Stomach smooth muscle (tissue), 2 donors: ENCODE measurements around the gene SIK2.
"Not testable (repeated sequence)": the region's sequence is repeated elsewhere in the genome, so short reads cannot be mapped to it uniquely, and the experiment has no call there.

ENCODE experiments used
- H3K27ac ChIP-seq: one replicate; pipeline ENCODE4 v1.7.0; 2013; ENCODE audit warnings: mild to moderate bottlenecking, low read length, inconsistent platforms
- H3K27me3 ChIP-seq, 2 donors: one replicate each; pipeline ENCODE4 v1.7.0; 2013; ENCODE audit warnings: low read length in 2 of 2; ENCODE audit not compliant: insufficient read depth in 2 of 2, control insufficient read depth in 1 of 2
- H3K36me3 ChIP-seq, 2 donors: one replicate each; pipeline ENCODE4 v1.7.0; 2013; ENCODE audit warnings: low read length in 2 of 2; ENCODE audit not compliant: control insufficient read depth in 2 of 2, insufficient read depth in 2 of 2
- H3K4me1 ChIP-seq: one replicate; pipeline ENCODE4 v1.7.0; 2013; ENCODE audit warnings: low read length; ENCODE audit not compliant: control insufficient read depth, insufficient read depth
- H3K4me3 ChIP-seq, 2 donors: one replicate each; pipeline ENCODE4 v1.7.0; 2013; ENCODE audit warnings: low read length in 2 of 2
- H3K9ac ChIP-seq, 2 donors: one replicate each; pipeline ENCODE4 v1.7.0; 2013; ENCODE audit warnings: low read length in 2 of 2, mild to moderate bottlenecking in 1 of 2
- H3K9me3 ChIP-seq, 2 donors: one replicate each; pipeline ENCODE4 v1.7.0; 2013; ENCODE audit warnings: low read length in 2 of 2; ENCODE audit not compliant: control insufficient read depth in 2 of 2
- donor health status: healthy.
- donor health status: Pancreatic carcinoma.

Gene SIK2

DNA sequence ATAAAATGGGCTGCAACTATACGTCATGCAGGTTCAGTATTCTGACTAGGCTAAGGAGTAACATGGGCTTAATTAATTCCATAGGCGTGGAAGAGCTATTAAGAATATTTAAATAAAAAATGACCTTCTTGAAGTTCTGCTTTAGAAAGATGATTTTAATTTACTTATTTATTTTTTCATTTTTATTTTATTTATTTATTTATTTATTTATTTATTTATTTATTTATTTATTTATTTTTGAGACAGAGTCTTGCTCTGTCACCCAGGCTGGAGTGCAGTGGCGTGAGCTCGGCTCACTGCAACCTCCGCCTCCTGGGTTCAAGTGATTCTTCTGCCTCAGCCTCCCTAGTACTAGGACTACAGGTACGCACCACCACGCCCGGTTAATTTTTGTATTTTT lies 55.7 kb downstream of the SIK2 start:
- not testable (repeated sequence) for H3K9ac ChIP-seq, H3K9me3 ChIP-seq, H3K27me3 ChIP-seq, H3K4me3 ChIP-seq, H3K36me3 ChIP-seq, H3K27ac ChIP-seq, H3K4me1 ChIP-seq

GRCh38 chr11:111658493-111658892 lies 56.2 kb downstream of the SIK2 start:
- not testable (repeated sequence) for H3K36me3 ChIP-seq, H3K27me3 ChIP-seq, H3K4me3 ChIP-seq, H3K4me1 ChIP-seq, H3K9ac ChIP-seq, H3K9me3 ChIP-seq, H3K27ac ChIP-seq

- Histone ChIP-seq H3K4me1 (peaks cover 5% of the 10 kb centered on the region), H3K36me3 (peaks cover 0 to 5% of the 10 kb centered on the region in 2 donors)
These were observed 57.2 kb downstream of the SIK2 start for GRCh38 chr11:111659201-111660115.

GRCh38 chr11:111660822-111661221 lies 58.6 kb downstream of the SIK2 start:
- Histone ChIP-seq H3K27ac (no peak overlapping the region), H3K36me3 (peaks cover 0 to 5% of the 10 kb centered on the region in 2 donors), H3K4me1 (peaks cover 5% of the 10 kb centered on the region), H3K4me3 (no peak overlapping the region), H3K9me3 (no peaks in the 10 kb centered on the region), H3K9ac (no peak overlapping the region), H3K27me3 (no peaks in the 10 kb centered on the region)

More at GRCh38 chr11:111659201-111660115, 57.2 kb downstream of the SIK2 start:
- no peaks in the 10 kb centered on the region for H3K27me3 ChIP-seq
- H3K9me3 ChIP-seq = no peaks in the 10 kb centered on the region
- no peak overlapping the region for H3K4me3 ChIP-seq
- H3K9ac ChIP-seq = no peak overlapping the region
- no peak overlapping the region for H3K27ac ChIP-seq

GRCh38 chr11:111663820-111664219 lies 61.6 kb downstream of the SIK2 start:
- Histone ChIP-seq H3K36me3 (peaks cover 0 to 5% of the 10 kb centered on the region in 2 donors), H3K4me1 (peaks cover 5% of the 10 kb centered on the region), H3K9ac (no peak overlapping the region), H3K27ac (no peak overlapping the region), H3K27me3 (no peaks in the 10 kb centered on the region), H3K9me3 (no peaks in the 10 kb centered on the region), H3K4me3 (no peak overlapping the region)

DNA sequence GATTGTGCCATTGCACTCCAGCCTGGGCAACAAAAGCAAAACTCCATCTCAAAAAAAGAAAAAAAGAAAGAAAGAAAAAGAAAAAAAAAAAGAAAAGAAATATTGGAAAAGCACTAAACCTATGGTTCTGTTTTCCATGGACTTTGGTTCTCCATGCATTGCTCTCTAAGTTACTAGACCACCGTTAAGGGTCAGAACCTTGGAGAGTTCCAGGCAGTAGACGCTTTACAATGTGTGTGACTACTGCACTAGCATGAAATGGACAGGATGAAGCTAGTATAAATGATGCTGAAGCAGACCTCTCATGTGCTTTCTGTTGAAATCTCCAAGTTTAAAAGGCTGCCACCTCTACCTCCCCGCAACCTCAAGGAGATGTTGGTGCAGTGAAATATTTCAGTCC lies 63.5 kb downstream of the SIK2 start:
- no peaks in the 10 kb centered on the region for H3K9me3 ChIP-seq
- no peak overlapping the region for H3K4me3 ChIP-seq
- no peaks in the 10 kb centered on the region for H3K27me3 ChIP-seq
- H3K9ac ChIP-seq = no peak overlapping the region
- H3K27ac ChIP-seq = no peak overlapping the region
- peaks cover 0 to 5% of the 10 kb centered on the region in 2 donors for H3K36me3 ChIP-seq
- peaks cover 5% of the 10 kb centered on the region for H3K4me1 ChIP-seq

- H3K4me3 ChIP-seq = no peak overlapping the region
- peaks cover 12 to 15% of the 10 kb centered on the region in 2 donors for H3K36me3 ChIP-seq
- no peaks in the 10 kb centered on the region for H3K9me3 ChIP-seq
- no peak overlapping the region for H3K27ac ChIP-seq
- no peaks in the 10 kb centered on the region for H3K4me1 ChIP-seq
- no peak overlapping the region for H3K9ac ChIP-seq
- H3K27me3 ChIP-seq = no peaks in the 10 kb centered on the region
These were observed 66.7 kb downstream of the SIK2 start for GRCh38 chr11:111668980-111669379.

- Histone ChIP-seq H3K4me1 (no peaks in the 10 kb centered on the region), H3K36me3 (peaks cover 14 to 19% of the 10 kb centered on the region in 2 donors), H3K4me3 (no peak overlapping the region), H3K9me3 (no peaks in the 10 kb centered on the region), H3K9ac (no peak overlapping the region), H3K27ac (no peak overlapping the region), H3K27me3 (no peaks in the 10 kb centered on the region)
These were observed 69.1 kb downstream of the SIK2 start for GRCh38 chr11:111671383-111671782.

- Histone ChIP-seq H3K9ac (no peak overlapping the region), H3K27ac (no peak overlapping the region), H3K36me3 (peaks cover 14 to 19% of the 10 kb centered on the region in 2 donors), H3K4me3 (no peak overlapping the region), H3K27me3 (no peaks in the 10 kb centered on the region), H3K9me3 (no peaks in the 10 kb centered on the region), H3K4me1 (no peaks in the 10 kb centered on the region)
These were observed 70.7 kb downstream of the SIK2 start for GRCh38 chr11:111672949-111673348.

DNA sequence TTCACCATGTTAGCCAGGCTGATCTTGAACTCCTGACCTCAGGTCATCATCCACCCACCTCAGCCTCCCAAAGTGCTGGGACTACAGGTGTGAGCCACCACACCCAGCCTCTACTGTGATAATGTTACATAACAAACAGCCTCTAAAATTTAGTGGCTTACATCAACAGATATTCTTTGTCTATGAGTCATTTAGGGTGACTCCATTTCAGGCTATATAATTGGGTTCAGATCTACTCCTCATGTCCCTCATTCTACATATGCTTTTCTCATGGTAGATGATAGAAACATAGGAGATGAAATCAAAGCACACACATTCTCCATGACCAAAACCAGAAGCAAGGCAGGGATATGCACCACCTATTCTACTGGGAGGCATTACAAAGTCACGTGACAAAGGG lies 72.7 kb downstream of the SIK2 start:
- no peak overlapping the region for H3K27ac ChIP-seq
- no peaks in the 10 kb centered on the region for H3K4me1 ChIP-seq
- H3K27me3 ChIP-seq = no peaks in the 10 kb centered on the region
- H3K9ac ChIP-seq = no peak overlapping the region
- H3K36me3 ChIP-seq = peaks cover 14 to 19% of the 10 kb centered on the region in 2 donors
- no peak overlapping the region for H3K4me3 ChIP-seq
- H3K9me3 ChIP-seq = no peaks in the 10 kb centered on the region

DNA sequence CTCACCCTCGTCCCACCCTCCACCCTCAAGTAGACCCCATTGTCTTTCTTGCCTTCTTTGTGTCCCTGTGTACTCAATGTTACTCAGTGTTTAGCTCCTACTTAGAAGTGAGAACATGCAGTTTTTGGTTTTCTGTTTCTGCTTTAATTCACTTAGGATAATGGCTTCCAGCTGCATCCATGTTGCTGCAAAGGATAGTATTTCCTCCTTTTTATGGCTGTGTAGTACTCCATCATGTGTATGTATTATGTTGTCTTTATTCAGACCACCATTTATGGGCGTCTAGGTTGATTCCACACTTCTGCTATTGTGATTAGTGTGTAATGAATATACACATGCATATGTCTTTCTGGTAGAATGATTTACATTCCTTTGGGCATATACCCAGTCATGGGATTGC lies 73.6 kb downstream of the SIK2 start:
- Histone ChIP-seq H3K9me3 (no peaks in the 10 kb centered on the region), H3K27me3 (no peaks in the 10 kb centered on the region), H3K4me3 (no peak overlapping the region), H3K27ac (no peak overlapping the region), H3K36me3 (peaks cover 14 to 19% of the 10 kb centered on the region in 2 donors), H3K4me1 (no peaks in the 10 kb centered on the region), H3K9ac (no peak overlapping the region)
